Measurements from ENCODE around the gene RAC3. TPM values are rescaled to one million over a fixed set of nuclear protein-coding genes. Genes with fewer than 3 reads are reported as not detected.
A peak's percentile ranks its signal among the peaks of the same experiment; 100 is the strongest.

The RAC3 gene
- total and polyA plus RNA-seq, 9 of the 15 experiments (the other 6 are each of a cell fraction or from before 2014, with no cell fraction given) = 0.23 to 292 (median 118) TPM

GRCh38 chr17:82005701-82006348 is 25.7 kb upstream of the RAC3 start:
- TF ChIP-seq KAT2B (IDR thresholded peaks at IDR 0.05; ENCODE audit: low read depth, low read length) (no peak), ZFP1 (CRISPR knock-in tag; IDR thresholded peaks at IDR 0.05) (no peak), PCBP2 (IDR thresholded peaks at IDR 0.05; ENCODE audit: low read depth, low read length, poor library complexity, severe bottlenecking) (no peak), POLR2G (IDR thresholded peaks at IDR 0.05; ENCODE audit: low read depth, low read length) (peak; percentile 22), ZNF324 (CRISPR knock-in tag; IDR thresholded peaks at IDR 0.05) (no peak), KDM1A (IDR thresholded peaks at IDR 0.05) (peak in 1 of 2 experiments; percentile 69; a peak in 1 of 4 replicates)

More at GRCh38 chr17:82005701-82006348, 25.7 kb upstream of the RAC3 start:
- Histone ChIP-seq H3K36me3 (ENCODE audit: control insufficient read depth, insufficient read depth, low read length) (no peaks in the 10 kb centered on the region), H3K79me2 (ENCODE audit: control insufficient read depth, insufficient read depth, low read length) (no peaks in the 10 kb centered on the region), H3K9ac (ENCODE audit: insufficient read depth in 1 of 2, low read depth in 2 of 2, low read length in 2 of 2) (peak overlapping the region in 1 of 2 experiments; percentile 72; a peak in 2 of 4 replicates), H3K4me1 (replicated peaks in 1 of 2; ENCODE audit: control insufficient read depth in 2 of 2, insufficient read depth in 2 of 2, low read length in 2 of 2) (peaks cover 0 to 72% of the 10 kb centered on the region in 2 experiments; a peak in 1 of 5 replicates), H4K20me1 (replicated peaks; ENCODE audit: control insufficient read depth, insufficient read depth, low read length) (0 out of 2 replicates have a peak, but pooled peaks cover 4% of the 10 kb centered on the region), H3K4me3 (no peak overlapping the region), H3K9me3 (replicated peaks; ENCODE audit: control insufficient read depth, insufficient read depth, low read depth, low read length) (no peaks in the 10 kb centered on the region), H2AFZ (ENCODE audit: low read depth, low read length) (no peak overlapping the region), H3K4me2 (ENCODE audit: insufficient read depth, low read length) (no peak overlapping the region), H3K27me3 (ENCODE audit: control insufficient read depth in 2 of 2, insufficient read depth in 2 of 2, low read length in 2 of 2) (no peaks in the 10 kb centered on the region), H3K9me1 (ENCODE audit: control insufficient read depth, insufficient read depth, low read length) (peaks cover 3% of the 10 kb centered on the region), H3K27ac (ENCODE audit: extremely low read depth, low read depth, low read length) (no peak overlapping the region)
- FAIRE-seq = no peak
- ChIA-PET CTCF (ENCODE audit: low intra/inter-chr PET ratio) (no interaction called here), POLR2A (interaction anchor here (0.6 to 1.1 kb wide), 3 partner anchors 17 to 133 kb away, joined by 3 to 5 read pairs (median 3); partner anchors contain the start of genes CENPX and LRRC45)
- DNase-seq (ENCODE audit: extremely low read depth in 1 of 4, low spot score in 3 of 4) = no peak
- intact Hi-C loops (cut with micrococcal nuclease) = no loop called here
- no TSS peak for BruUV-seq (replicated peaks)
- in situ Hi-C loops (cut with MboI) = no loop called here
- ATAC-seq = no peak
- WGBS (ENCODE audit: insufficient coverage, low coverage, missing lambda C conversion rate) = 82% methylated on average over 24 of the region's 30 CpGs

All from K562 (cell line).